Neutrophil (primary cell): ENCODE results near the gene OR7A17.

Source experiments
- H3K27ac ChIP-seq: fragments of 200-600 bp; sonication (generic); 2 replicates; pipeline ENCODE4 v1.5.1; 2016; ENCODE audit warnings: mild to moderate bottlenecking, moderate library complexity
- H3K27me3 ChIP-seq: fragments of 200-600 bp; sonication (generic); 2 replicates; pipeline ENCODE4 v1.6.0; 2016; ENCODE audit warnings: mild to moderate bottlenecking
- H3K36me3 ChIP-seq: fragments of 200-600 bp; sonication (generic); 2 replicates; pipeline ENCODE4 v1.5.1; 2017
- H3K4me1 ChIP-seq, 2 experiments: fragments of 200-600 bp in 1 of 2; sonication (generic) in 1 of 2; 1 replicate in 1 of 2; 2 replicates in 1 of 2; pipeline versions ENCODE4 v1.5.1 to v1.6.1; 2013 to 2016; ENCODE audit warnings: low read depth in 1 of 2, low read length in 1 of 2, mild to moderate bottlenecking in 1 of 2, moderate library complexity in 1 of 2; ENCODE audit not compliant: control insufficient read depth in 1 of 2, insufficient read depth in 1 of 2
- H3K4me3 ChIP-seq, 2 experiments: fragments of 200-600 bp in 1 of 2; sonication (generic) in 1 of 2; 1 replicate in 1 of 2; 2 replicates in 1 of 2; pipeline ENCODE4 v1.5.1; 2013 to 2016; ENCODE audit warnings: low read depth in 1 of 2, low read length in 1 of 2, mild to moderate bottlenecking in 1 of 2, moderate library complexity in 1 of 2
- H3K9me3 ChIP-seq: fragments of 200-600 bp; sonication (generic); 2 replicates; pipeline ENCODE4 v1.5.1; 2016
- TF ChIP-seq, protein P1 (sequence below): fragments of 200-600 bp; sonication (generic); IDR thresholded peaks from 2 replicates; pipeline ENCODE4 v1.5.1; 2016; ENCODE audit warnings: antibody characterized with exemption

Gene OR7A17

DNA sequence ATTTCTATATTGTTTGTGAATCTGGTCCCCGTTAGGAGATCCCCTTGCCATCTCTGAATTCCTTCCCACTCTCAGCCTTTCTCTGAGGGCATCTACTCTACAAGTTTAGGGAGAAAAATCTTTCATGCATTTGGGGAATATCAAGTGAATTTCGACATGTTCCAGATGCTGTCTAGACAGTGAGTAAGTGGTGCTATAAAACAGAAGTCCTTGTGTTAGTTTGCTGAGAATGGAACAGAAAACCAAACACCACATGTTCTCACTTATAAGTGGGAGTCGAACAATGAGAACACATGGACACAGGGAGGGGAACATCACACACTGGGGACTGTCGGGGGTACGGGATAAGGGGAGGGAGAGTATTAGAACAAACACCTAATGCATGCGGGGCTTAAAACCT is 42.4 kb downstream of the OR7A17 start:
- no peaks in the 10 kb centered on the region for H3K4me1 ChIP-seq
- TF ChIP-seq, protein P1, sequence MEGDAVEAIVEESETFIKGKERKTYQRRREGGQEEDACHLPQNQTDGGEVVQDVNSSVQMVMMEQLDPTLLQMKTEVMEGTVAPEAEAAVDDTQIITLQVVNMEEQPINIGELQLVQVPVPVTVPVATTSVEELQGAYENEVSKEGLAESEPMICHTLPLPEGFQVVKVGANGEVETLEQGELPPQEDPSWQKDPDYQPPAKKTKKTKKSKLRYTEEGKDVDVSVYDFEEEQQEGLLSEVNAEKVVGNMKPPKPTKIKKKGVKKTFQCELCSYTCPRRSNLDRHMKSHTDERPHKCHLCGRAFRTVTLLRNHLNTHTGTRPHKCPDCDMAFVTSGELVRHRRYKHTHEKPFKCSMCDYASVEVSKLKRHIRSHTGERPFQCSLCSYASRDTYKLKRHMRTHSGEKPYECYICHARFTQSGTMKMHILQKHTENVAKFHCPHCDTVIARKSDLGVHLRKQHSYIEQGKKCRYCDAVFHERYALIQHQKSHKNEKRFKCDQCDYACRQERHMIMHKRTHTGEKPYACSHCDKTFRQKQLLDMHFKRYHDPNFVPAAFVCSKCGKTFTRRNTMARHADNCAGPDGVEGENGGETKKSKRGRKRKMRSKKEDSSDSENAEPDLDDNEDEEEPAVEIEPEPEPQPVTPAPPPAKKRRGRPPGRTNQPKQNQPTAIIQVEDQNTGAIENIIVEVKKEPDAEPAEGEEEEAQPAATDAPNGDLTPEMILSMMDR, result no peak
- H3K36me3 ChIP-seq, result no peaks in the 10 kb centered on the region
- H3K27me3 ChIP-seq, result peaks cover 3% of the 10 kb centered on the region
- H3K4me3 ChIP-seq, result no peak overlapping the region
- H3K27ac ChIP-seq, result no peak overlapping the region
- H3K9me3 ChIP-seq, result no peaks in the 10 kb centered on the region

DNA sequence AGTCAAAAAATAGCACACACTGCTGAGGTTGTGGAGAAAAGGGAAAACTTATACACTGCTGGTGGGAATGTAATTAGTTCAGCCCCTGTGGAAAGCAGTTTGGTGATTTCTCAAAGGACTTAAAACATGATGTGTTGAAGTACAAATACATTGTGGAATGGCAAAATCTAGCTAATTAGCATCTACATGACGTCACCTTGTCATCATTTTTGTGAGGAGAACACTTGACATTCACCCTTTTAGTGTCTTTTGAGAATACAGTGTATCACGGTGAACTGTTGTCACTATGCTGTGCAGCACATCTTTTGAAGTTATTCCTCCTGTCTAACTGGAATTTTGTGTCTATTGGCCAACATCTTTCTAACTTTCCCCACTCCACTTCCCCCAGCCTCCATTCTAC is 42.8 kb downstream of the OR7A17 start:
- Histone ChIP-seq H3K9me3 (no peaks in the 10 kb centered on the region), H3K4me3 (no peak overlapping the region), H3K36me3 (no peaks in the 10 kb centered on the region), H3K27ac (no peak overlapping the region), H3K27me3 (no peaks in the 10 kb centered on the region), H3K4me1 (no peaks in the 10 kb centered on the region)
- TF ChIP-seq, protein P1, result no peak

DNA sequence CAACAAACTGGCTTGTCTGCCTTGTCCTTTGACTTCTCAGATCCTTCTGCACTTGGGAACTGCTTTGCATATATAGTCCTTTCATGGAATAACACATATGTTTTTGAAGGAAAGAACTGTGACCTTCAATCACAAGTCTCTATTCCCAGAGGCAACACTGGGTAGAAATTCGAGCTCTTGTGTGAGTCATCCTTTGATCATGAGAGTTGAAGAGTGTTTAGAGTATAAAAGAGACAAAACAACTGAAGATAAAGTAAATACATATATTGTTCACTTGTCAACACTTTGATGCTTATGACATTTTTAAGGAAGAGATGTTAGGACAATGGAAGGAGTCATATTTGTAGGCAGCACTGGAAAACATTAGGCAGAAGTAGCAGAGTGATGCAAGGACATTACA is 45.7 kb downstream of the OR7A17 start:
- no peak overlapping the region for H3K27ac ChIP-seq
- no peaks in the 10 kb centered on the region for H3K27me3 ChIP-seq
- no peaks in the 10 kb centered on the region for H3K4me1 ChIP-seq

DNA sequence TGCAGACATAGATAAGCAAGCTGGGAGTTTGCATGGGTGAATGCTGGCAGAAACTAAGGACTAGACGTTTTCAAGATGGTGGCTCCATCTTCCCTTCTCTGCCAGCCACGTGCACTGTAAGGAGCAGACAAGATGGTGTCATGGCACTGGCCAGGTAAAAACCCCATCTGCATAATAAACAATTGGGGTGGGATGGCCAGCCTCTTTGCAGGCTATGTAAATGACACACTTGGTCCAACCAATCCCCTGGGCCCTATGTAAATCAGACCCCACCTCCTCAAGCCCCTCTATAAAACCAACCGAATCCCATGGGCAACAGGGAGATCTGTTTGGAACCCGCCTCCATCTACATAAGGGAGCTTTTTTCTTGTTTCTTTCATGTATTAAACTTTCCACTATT is 48.5 kb downstream of the OR7A17 start:
- Histone ChIP-seq H3K9me3 (no peaks in the 10 kb centered on the region), H3K4me1 (no peaks in the 10 kb centered on the region), H3K27me3 (no peaks in the 10 kb centered on the region), H3K36me3 (no peaks in the 10 kb centered on the region), H3K4me3 (no peak overlapping the region), H3K27ac (no peak overlapping the region)
- TF ChIP-seq, protein P1, result no peak

More for the DNA sequence above, 45.7 kb downstream of the OR7A17 start:
- H3K9me3 ChIP-seq, result no peaks in the 10 kb centered on the region
- TF ChIP-seq, protein P1, result no peak
- no peak overlapping the region for H3K4me3 ChIP-seq
- no peaks in the 10 kb centered on the region for H3K36me3 ChIP-seq

DNA sequence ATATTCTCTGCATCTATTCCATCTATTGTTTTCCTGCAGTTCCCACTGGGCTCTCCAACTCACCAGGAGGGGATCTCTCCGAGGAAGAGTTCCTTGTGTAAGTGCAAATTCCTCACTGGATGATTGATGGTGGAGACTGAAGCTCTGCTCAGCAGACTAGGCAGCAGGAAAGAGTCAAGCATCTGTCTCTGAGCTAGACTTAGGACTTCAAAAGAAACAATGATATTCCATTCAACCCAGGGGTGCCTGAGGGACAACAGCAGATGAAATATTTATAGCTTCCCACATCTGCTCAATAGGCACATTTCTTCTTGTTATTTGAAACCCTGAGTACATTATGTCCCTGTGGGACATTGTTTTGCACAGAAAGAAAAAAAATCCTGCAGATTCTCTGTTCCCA is 50.9 kb downstream of the OR7A17 start, which contains the start of the genes OR7A5 and OR7C1:
Gene OR7A5, minus strand, starts transcription at position 175 of the 400 bp plus-strand sequence. CDS start 6,944 bp downstream, outside the sequence.
Gene OR7C1, minus strand, starts transcription at position 175 of the 400 bp plus-strand sequence. CDS start 35,049 bp downstream, outside the sequence.
- no peaks in the 10 kb centered on the region for H3K9me3 ChIP-seq
- H3K4me3 ChIP-seq, result no peak within 1 kb of the TSS
- H3K27me3 ChIP-seq, result no peaks in the 10 kb centered on the region
- H3K36me3 ChIP-seq, result no peaks in the 10 kb centered on the region
- TF ChIP-seq, protein P1, result no peak
- H3K4me1 ChIP-seq, result no peaks in the 10 kb centered on the region
- no peak within 1 kb of the TSS for H3K27ac ChIP-seq

DNA sequence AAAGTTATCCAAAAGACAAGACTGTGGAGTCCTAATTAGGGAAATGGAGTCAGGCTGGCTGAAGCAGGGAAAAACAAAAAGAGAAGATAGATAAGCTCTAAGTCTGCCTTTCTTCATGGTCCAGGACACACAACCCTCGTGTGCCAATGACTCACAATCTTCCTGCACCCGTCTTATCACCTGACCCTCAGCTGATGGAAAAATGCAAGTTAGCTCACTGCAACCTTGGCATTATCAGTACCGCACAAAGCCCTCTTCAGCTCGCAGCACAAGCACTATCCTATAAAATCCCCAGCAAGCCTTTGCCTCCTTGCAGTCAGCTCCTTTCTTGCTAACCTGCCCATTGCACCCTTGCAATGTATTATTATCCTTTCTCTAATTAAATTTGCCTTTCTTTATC is 55.2 kb downstream of the OR7A17 start:
- Histone ChIP-seq H3K9me3 (no peaks in the 10 kb centered on the region), H3K27ac (no peak overlapping the region), H3K4me1 (no peaks in the 10 kb centered on the region), H3K4me3 (no peak overlapping the region), H3K27me3 (no peaks in the 10 kb centered on the region), H3K36me3 (no peaks in the 10 kb centered on the region)
- TF ChIP-seq, protein P1, result no peak
